Fibroblast of skin of left biceps (primary cell): Measurements from ENCODE around the gene SLC2A5.
"Not testable (repeated sequence)": the region's sequence is repeated elsewhere in the genome, so short reads cannot be mapped to it uniquely, and the experiment has no call there.

ENCODE experiments used
- DNase-seq, 2 experiments: peaks; one replicate each; pipeline ENCODE4 v3.0.0-alpha.2; 2013; ENCODE audit warnings: low read depth in 2 of 2

SLC2A5 gene

DNA sequence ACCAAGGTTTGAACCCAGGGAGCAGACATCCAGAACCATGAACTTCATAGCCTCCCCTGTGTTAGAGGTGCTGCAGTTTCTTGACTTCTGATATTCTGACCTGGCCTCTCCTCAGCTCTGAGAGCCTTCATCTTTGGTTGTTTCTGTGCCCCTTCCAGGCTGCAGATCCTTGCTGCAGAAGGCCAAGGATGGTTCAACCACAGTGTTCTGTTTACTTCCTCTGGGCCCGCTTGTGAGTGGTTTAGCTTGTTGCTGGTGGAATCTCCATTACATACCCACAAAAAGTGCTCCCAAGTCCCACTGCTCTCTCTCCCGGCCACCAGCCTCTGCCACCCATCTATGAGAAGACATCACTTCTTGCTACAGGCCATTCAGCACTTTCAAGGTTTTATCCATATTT lies 34.2 kb downstream of the SLC2A5 start:
- DNase-seq, result no peak

DNA sequence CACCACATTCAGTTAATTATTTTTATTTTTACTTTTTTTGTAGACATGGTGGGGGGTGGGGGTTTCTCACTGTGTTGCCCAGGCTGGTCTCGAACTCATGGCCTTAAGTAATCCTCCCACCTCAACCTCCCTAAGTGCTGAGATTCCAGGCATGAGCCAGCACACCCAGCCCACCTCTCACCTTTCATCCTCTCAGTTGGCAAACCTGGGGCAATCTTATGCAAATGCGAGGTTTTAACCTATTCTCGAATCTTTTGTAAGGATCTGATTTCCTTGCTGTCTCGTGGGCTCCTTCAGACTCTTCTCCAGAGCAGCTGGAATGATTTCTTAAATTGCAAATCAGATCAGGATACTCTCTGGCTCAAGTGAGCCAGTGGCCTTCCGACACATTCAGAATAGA lies 36.1 kb downstream of the SLC2A5 start:
- DNase-seq, result no peak

DNA sequence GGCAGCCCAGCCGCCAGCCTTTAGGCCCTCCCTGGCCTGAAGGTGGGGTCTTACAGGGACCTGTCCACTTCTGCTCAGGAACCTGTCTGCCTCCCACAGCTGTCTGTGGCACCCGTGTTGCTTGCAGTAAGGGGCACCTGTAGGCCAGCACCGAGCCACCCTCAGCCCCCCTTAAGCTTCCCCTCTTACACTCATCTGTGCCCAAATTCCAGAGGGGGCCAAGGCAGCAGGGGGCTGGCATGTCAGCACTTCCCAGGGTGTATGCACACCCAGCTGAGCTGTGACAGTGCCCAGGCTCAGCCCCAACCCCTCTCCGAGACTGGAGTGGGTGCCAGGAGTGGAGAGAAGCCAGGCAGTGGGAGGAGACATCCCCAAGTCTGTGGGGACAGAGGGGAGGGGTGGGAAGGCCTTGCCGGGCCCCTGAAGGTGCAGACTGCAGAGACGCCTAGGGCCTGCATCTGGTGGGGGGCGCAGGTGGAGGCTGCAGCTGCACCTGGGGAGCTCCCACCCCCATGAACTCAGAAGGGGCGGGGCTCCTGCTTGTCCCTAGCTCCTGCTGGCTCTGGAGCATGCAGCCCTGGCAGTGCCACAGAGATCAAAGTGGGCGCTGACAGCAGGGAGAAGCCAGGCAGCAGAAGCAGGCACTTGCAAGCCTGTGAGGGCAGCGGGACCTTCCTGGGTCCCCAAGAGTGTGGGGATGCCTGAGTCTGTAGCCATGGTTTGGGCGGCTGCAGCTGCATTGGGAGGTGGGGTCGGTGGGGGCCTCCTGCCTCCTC lies 37.8 kb downstream of the SLC2A5 start:
- no peak for DNase-seq

DNA sequence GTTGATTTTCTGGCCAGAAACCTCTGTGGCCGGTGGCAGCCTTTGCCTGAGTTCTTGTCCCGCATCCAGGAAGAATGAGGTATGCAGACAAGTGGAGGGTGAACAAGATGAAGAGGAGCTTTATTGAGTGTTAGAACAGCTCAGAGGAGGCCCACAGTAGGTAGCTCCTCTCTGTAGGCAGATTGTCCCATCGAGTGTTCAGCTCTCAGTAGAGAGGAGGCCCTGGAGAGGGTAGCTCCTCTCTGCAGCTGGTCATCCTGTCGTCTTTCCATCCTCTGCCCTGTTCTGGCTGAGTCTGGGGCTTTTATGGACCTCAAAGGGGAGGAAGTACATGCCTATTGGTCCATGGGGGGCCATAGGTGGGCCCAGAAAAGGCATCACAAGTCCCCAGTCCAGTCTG lies 38.4 kb downstream of the SLC2A5 start:
- DNase-seq, result not testable (repeated sequence)

GRCh38 chr1:9028921-9029705 lies 40.3 kb downstream of the SLC2A5 start:
- DNase-seq, result peak; percentile 32 to 39

DNA sequence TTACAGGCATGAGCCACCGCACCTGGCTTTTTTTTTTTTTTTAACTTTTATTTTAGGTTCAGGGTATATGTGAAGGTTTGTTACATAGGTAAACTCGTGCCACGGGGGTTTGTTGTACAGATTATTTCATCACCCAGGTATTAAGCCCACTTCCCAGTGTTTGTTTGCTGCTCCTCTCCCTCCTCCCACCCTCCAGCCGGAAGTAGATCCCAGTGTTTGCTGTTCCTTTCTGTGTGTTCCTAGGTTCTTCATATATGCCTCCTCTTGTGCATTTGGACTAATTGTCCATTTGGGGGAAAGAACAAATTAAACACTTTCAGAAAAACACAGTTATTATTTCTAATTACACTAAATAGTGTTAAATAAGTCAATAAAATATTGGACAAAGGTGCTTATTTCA lies 42.1 kb downstream of the SLC2A5 start:
- no peak for DNase-seq

DNA sequence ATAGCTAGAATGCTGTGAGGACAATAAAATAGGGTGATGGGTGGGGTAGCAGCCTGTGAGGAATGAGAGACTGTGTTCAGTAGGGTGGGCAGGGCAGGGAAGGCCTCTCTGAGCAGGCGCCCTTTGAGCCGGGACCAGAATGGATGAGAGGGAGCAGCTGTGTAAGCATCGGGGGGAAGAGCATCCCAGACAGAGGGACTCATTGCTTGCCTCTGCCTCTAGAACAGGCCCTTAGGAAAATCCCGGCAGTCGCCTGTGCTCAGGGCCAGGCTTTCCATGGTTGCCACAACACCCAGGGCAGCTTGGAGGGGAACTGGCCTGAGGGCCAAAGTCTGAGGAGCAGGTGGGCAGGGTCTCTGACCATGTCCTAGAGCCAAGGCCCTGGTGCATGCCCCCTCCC lies 44.0 kb downstream of the SLC2A5 start:
- no peak for DNase-seq

DNA sequence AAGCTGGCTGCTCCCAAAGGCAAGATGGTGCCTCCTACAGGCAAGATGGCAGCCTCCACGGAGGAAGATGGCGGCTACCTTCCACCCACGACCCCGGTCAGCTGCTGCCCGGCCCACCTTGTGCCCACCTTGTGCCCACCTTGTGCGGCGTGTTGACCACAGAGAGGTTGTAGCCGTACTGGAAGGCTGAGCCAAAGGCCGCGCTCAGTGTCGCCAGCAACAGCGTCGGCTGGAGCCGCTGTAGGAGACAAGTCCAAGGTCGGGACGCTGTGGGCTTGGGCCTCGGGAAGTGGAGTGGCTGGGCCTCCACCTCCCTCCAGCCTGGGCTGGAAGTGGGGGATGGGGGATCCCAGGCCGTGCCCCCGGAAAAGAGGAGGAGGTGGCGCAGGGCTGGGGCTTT lies 44.6 kb downstream of the SLC2A5 start:
- no peak for DNase-seq

GRCh38 chr1:9022773-9023172 lies 46.7 kb downstream of the SLC2A5 start:
- DNase-seq, result no peak

- not testable (repeated sequence) for DNase-seq
Observed at GRCh38 chr1:9022026-9022738, 47.3 kb downstream of the SLC2A5 start.

- DNase-seq, result peak in 1 of 2 experiments; percentile 4
Observed at GRCh38 chr1:9020305-9020704, 49.1 kb downstream of the SLC2A5 start.

- peak; percentile 33 to 34 for DNase-seq
Observed at GRCh38 chr1:9019896-9020295, 49.5 kb downstream of the SLC2A5 start.

GRCh38 chr1:9018333-9018732 lies 51.1 kb downstream of the SLC2A5 start:
- DNase-seq, result no peak

DNA sequence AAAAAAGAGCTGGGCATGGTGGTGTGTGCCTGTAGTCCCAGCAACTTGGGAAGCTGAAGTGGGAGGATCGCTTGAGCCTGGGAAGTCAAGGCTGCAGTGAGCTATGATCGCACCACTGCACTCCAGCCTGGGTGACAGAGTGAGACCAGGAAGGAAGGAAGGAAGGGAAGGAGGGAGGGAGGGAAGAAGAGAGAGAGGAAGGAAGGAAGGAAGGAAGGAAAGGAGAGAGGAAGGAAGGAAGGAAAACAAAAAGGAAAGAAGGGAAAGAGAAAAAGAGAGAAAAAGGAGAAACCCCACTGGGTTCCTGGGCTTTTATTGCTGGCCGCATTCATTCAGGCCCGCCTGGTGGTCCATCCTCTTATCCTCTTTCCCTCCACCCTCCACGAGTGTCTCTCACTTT lies 53.0 kb downstream of the SLC2A5 start:
- DNase-seq, result no peak

DNA sequence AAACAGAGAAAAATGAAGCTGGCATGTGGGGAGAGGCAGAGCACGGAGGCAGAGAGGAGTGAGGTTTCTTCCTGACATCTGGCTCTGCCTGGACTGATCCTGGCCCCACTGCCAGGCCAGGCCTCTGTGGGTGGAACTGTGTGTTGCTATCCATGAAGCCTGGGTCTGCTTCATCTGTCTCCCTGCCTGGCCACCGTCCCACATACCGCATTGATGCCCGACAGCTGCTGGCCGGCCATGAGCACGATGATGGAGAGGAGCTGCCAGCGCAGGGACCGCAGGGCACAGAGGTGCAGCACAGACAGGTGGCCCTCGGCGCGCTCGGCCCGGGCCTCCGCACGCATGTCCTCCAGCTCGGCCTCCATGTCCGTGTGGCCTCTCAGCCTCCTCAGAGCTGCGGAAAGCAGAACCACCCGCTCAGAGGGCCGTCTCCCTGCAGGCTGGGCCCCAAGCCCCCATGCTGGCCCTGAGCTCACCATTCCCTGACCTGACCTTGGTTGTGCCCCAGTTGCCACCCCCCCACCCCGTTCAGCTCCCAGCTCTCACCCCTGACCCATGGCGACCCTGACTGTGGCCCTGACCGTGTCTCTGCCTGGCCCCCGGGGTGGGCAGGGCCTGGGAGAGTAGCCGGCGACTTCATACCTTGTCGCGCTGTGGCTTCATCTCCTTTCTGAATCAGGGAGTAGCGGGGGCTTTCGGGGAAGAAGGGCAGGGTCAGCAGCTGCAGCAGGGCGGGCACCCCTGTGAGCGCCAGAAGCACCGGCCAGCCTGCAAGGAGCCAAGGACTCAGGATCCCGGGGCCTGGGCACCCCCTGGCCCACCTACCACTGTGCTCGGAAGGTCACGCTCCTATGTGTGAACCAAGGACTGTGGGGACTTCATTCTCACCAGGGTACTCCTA lies 54.7 kb downstream of the SLC2A5 start:
- DNase-seq, result no peak

GRCh38 chr1:9013819-9014218 lies 55.6 kb downstream of the SLC2A5 start:
- DNase-seq, result no peak

DNA sequence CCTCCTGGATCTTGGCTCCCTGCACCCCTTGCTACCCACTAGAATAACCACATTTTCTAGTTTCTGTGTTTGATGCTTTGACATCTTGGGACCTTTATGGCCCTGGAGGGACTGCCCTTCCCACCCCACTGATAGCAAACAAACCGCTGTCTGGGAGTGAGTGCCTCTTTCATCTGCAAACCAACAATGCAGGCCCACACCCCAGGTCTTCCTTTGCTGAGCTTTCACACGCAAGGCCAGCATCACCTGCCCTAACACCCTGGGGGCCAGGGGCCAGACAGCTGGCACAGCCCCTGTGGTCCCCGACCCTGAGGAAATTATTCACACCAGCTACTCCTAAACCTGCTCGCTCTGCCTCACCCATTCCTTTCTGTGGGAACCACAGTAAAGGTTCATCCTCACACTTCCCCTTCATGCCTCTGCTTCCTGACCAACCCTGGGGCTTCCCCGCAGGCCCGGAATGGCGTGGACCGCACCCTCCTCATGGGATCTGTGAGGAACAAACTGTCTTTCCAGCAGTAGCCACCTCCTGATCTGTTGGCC lies 58.6 kb downstream of the SLC2A5 start:
- DNase-seq, result no peak

DNA sequence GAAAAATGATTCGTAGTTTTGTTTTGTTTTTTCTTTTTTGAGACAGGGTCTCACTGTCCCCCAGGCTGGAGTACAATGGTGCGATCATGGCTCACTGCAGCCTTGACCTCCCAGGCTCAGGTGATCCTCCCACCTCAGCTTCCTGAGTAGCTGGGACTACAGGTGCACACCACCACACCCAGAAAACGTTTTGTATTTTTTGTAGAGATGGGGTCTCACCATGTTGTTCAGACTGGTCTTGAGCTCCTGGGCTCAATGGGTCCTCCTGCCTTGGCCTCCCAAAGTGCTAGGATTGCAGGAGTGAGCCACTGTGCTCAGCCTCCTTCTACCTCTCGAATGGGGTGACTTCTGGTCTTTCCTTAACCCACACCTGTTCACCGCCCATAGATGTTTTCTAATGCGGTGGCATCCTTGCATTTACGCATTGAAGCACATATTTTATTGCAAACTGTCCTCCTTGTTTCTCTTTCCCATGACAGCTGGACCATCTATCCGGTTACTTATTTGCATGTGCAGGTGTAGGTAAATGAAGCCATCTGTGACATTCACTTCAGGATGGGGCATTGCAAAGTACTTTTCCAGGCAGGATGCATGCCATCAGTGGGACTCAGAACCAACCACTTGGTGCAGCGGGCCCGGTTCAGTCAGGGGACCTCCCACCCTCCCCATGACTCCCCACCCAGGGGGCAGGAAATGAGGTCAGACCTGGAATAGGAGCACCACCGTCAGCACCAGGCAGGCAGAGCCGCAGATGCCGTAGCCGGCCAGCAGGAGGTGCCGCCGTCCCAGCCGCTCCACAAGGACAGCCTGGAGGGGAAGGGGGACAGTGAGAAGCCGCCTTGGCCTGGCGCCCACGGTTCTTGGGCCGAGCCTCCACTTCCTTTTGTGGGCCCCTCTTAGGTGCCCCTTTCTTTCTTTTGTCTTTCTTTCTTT lies 59.7 kb downstream of the SLC2A5 start:
- DNase-seq, result no peak

DNA sequence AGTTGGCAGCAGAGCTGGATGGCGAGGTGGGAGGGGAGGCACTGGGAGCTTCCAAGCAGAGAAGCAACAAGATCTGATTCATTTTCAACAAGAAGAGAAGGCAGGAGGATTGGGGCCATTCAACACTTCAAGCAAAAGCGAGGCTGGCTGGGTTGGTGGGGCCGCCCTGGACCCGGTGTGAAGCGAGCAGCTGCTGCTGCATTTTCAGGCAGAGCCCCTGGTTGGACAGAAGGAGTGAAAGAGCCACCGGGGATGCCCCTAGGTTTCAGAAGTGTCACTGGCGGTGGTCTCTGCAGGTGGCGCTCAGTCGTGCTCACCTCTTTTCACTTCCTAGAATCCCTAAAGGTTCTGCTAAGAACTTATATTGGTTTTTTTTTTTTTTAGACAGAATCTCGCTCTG lies 61.2 kb downstream of the SLC2A5 start:
- no peak for DNase-seq

GRCh38 chr1:9006956-9007615 lies 62.3 kb downstream of the SLC2A5 start:
- no peak for DNase-seq
